Body of pancreas (tissue), 4 donors: ENCODE measurements around the gene TPO. TPM values are rescaled to one million over a fixed set of nuclear protein-coding genes. Genes with fewer than 3 reads are reported as not detected.

Experiments used
- ATAC-seq: fragments of 150-250 bp; one replicate; pipeline ENCODE4 v1.9.1; 2016
- DNase-seq, 4 donors: peaks; one replicate each; pipeline ENCODE4 v3.0.0-alpha.2; 2019
- H3K27ac ChIP-seq, 4 donors: fragments of 200-600 bp; sonication (generic); 1 replicate in 3 of 4; 2 replicates in 1 of 4; pipeline versions ENCODE4 v1.5.1 to v1.6.1; 2016 to 2019; ENCODE audit warnings: mild to moderate bottlenecking in 1 of 4, mixed read lengths in 1 of 4, moderate library complexity in 1 of 4
- H3K27me3 ChIP-seq, 2 donors: fragments of 200-600 bp; sonication (generic); one replicate each; pipeline ENCODE4 v1.6.0; 2016; ENCODE audit warnings: mild to moderate bottlenecking in 1 of 2
- H3K36me3 ChIP-seq, 2 donors: fragments of 200-600 bp; sonication (generic); replicated peaks in 1 of 2; 2 replicates each; pipeline ENCODE4 v1.5.1; 2016; ENCODE audit warnings: low read depth in 2 of 2; ENCODE audit not compliant: insufficient read depth in 1 of 2
- H3K4me1 ChIP-seq: fragments of 200-600 bp; sonication (generic); one replicate; pipeline ENCODE4 v1.6.0; 2016
- H3K4me3 ChIP-seq, 2 donors: fragments of 200-600 bp; sonication (generic); 1 replicate in 1 of 2; 2 replicates in 1 of 2; pipeline ENCODE4 v1.5.1; 2016 to 2019
- H3K9me3 ChIP-seq, 3 donors: fragments of 200-600 bp; sonication (generic); 1 replicate in 2 of 3; 2 replicates in 1 of 3; pipeline ENCODE4 v1.5.1; 2016
- CTCF ChIP-seq, 7 experiments: fragments of 450-650 bp in 4 of 7; fragments of 200-600 bp in 3 of 7; sonication (generic) in 3 of 7; IDR thresholded peaks; one replicate each; pipeline ENCODE4 v1.5.1; 2016 to 2019; ENCODE audit warnings: antibody characterized with exemption in 7 of 7
- POLR2A ChIP-seq, 3 donors: fragments of 450-650 bp; IDR thresholded peaks; one replicate each; pipeline ENCODE4 v1.6.1; 2016; ENCODE audit warnings: antibody characterized with exemption in 3 of 3, mild to moderate bottlenecking in 2 of 3
- WGBS, 2 donors: methylation state at CpG; one replicate each; pipeline ENCODE4 v1.1.5; 2017; 5-methylcytosine and 5-hydroxymethylcytosine counted together
- intact Hi-C: fragments of 100-400 bp; cut with DNase I; formaldehyde crosslinking; loops from one replicate; pipeline ENCODE4 v1.15.1; 2023
- total RNA-seq, 2 donors: library from RNA; depleted of rRNA; stranded (reverse); fragments of >200 nt; gene quantifications; one replicate each; pipeline ENCODE4 v1.1.0, GENCODE V29; 2016

The TPO gene
- total RNA-seq, 2 donors from 2014 or later: 1.0 to 4.3 TPM

GRCh38 chr2:1584051-1584531 is 170.8 kb downstream of the TPO start:
- ATAC-seq (no peak), DNase-seq (no peak)
- intact Hi-C loops: no loop called here
- 78 to 87% methylated on average over 14 to 21 of the region's 21 CpGs for WGBS, 2 donors
- no peak overlapping the region for H3K27ac ChIP-seq
- H3K9me3 ChIP-seq: no peaks in the 10 kb centered on the region
- H3K27me3 ChIP-seq: no peaks in the 10 kb centered on the region
- no peaks in the 10 kb centered on the region for H3K36me3 ChIP-seq
- no peak overlapping the region for H3K4me3 ChIP-seq
- H3K4me1 ChIP-seq: no peaks in the 10 kb centered on the region
- TF ChIP-seq POLR2A (IDR thresholded peaks at IDR 0.05): no peak
- TF ChIP-seq CTCF (IDR thresholded peaks at IDR 0.05): no peak

- no peak for ATAC-seq
- Histone ChIP-seq H3K27ac (no peak overlapping the region), H3K36me3 (no peaks in the 10 kb centered on the region), H3K27me3 (no peaks in the 10 kb centered on the region), H3K4me1 (no peaks in the 10 kb centered on the region), H3K9me3 (no peaks in the 10 kb centered on the region), H3K4me3 (no peak overlapping the region)
- intact Hi-C loops: no loop called here
- TF ChIP-seq POLR2A (IDR thresholded peaks at IDR 0.05) (no peak), CTCF (IDR thresholded peaks at IDR 0.05) (no peak)
- no peak for DNase-seq
- 71 to 78% methylated on average over 17 to 18 of the region's 18 CpGs for WGBS, 2 donors
These were observed 171.6 kb downstream of the TPO start for GRCh38 chr2:1584691-1585485.

- no peak for DNase-seq
- 79 to 83% methylated on average over 8 to 14 of the region's 17 CpGs for WGBS, 2 donors
- no peak for TF ChIP-seq CTCF (IDR thresholded peaks at IDR 0.05)
- TF ChIP-seq POLR2A (IDR thresholded peaks at IDR 0.05): no peak
- Histone ChIP-seq H3K9me3 (no peaks in the 10 kb centered on the region), H3K4me3 (no peak overlapping the region), H3K36me3 (no peaks in the 10 kb centered on the region), H3K4me1 (no peaks in the 10 kb centered on the region), H3K27me3 (no peaks in the 10 kb centered on the region), H3K27ac (no peak overlapping the region)
- ATAC-seq: no peak
- intact Hi-C loops: no loop called here
These were observed 172.4 kb downstream of the TPO start for GRCh38 chr2:1585635-1586034.

- no peak for ATAC-seq
These were observed 173.1 kb downstream of the TPO start for GRCh38 chr2:1586251-1586922.

More at GRCh38 chr2:1586251-1586922, 173.1 kb downstream of the TPO start:
- Histone ChIP-seq H3K4me1 (peaks cover 2% of the 10 kb centered on the region), H3K27me3 (no peaks in the 10 kb centered on the region), H3K4me3 (no peak overlapping the region), H3K9me3 (no peaks in the 10 kb centered on the region), H3K27ac (no peak overlapping the region), H3K36me3 (no peaks in the 10 kb centered on the region)
- TF ChIP-seq POLR2A (IDR thresholded peaks at IDR 0.05): no peak
- TF ChIP-seq CTCF (IDR thresholded peaks at IDR 0.05): no peak
- no peak for DNase-seq
- intact Hi-C loops: no loop called here
- WGBS, 2 donors: 45 to 60% methylated on average over 4 to 14 of the region's 14 CpGs
